Stimulated activated CD4-positive, alpha-beta T cell treated with anti-CD3 and anti-CD28 coated beads, Interleukin-12 subunit alpha, Interleukin-12 subunit beta, amount 100 ng/mL, for 48 hours (primary cell): ENCODE measurements around the gene PXDC1.

ENCODE experiments used
- DNase-seq, 3 donors: peaks; one replicate each; pipeline ENCODE4 v3.0.0-alpha.2; 2020; ENCODE audit warnings: low read depth in 2 of 3, low spot score in 1 of 3

Gene PXDC1

DNA sequence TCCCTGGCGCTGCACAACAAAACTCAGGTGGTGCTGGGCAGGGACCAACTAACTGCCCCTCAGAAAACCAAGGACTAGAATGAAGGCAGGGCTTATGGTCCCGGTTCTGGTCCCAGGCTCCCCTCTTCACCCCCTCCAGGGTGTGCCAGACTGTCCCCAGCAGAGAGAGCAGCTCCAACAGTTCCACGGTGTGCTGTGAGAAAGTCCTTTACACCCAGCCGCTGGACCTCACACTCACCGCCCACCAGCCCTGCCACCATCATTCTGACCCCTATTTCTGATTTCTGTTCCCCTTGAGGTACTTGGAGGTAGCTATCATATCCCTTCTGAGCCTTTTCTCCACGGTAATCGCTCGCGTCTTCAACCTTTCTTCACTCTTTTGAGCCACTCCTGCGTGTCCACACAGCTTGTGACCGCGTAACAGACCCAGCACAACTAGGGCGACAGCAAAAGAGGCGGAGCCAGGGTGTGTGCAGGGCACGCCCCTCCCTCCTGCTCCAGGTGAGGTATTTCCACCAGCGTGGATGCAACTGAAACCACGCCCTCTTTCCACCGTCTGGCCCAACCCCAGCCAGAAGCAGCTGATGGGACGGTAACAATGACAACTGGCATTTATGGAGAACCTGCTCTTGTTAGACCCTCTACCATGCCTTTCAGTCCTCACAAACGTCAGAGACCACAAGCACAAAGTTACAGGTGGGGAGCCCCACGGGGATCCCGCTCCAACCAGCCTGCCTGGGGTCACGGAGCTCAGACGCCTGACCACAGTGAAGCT lies 2.3 kb downstream of the PXDC1 start:
- DNase-seq, result no peak

DNA sequence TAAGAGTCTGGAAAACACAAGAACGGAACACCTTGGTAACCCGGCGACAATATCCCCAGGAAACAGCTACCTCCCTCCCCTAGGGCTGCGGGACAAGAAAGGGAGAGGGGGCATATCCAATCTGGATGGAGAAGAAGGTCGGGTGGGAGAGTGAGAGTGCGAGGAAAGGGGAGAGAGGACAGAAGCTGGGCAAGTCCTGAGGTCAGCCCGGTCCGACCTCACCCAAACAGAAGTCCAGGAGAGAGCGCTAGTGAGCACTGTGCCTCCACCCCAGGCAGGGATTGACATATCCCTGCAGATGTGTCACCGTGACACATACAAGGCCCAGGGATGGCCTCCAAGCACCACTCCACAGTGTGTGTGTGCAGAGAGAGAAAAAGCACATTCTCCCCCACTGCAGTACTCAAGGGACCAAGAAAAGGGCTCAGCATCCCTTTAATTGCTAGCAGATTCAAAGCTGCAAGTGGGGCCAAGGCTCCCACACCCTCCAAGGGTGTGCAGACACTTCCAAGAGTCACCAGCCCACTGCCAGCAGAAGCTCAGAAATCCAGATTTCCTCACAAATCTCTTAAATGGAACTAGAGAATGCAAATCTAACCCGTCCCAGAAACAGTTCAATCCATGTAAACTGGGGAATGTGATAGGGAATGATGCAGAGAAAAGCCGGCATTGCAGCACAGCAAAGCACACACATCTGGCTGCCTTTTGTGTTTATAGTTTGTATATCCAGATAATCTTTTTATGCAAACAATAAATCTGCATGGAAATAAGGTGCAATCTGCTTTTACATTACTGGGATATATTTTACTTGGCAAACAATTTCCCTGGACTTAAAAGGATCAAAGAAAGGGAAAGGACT lies 3.1 kb downstream of the PXDC1 start:
- DNase-seq, result peak in 2 of 3 donors; percentile 42 to 43

DNA sequence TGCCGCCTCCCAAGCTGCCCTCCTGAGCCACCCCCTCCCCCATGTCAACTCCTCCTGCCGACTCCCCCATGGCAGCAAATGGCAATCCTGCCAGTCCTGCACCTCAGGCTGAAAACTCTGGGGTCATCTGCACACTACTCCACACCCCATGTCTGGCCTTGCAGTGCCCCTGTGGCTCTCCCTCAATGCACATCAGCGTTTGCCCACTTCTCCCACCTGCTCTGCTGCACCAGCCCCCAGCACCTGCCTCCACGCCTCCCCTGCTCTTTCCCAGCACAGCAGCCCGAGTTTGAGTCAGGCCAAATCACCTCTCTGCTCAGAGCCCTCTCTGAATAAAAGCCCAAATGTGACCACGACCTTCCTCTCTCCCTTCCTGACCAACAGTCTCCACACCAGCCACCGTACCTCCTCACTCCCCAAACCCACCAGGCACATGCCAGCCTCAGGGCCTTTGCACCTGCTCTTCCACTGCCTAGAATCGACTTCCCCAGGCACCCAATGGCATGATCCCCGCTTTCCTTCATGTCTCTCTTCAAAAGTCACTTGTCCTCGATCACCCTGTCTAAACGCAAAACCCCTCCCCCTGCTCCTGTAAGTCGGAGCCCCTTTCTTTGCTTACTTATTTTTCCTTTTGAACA lies 4.3 kb downstream of the PXDC1 start:
- DNase-seq, result no peak

DNA sequence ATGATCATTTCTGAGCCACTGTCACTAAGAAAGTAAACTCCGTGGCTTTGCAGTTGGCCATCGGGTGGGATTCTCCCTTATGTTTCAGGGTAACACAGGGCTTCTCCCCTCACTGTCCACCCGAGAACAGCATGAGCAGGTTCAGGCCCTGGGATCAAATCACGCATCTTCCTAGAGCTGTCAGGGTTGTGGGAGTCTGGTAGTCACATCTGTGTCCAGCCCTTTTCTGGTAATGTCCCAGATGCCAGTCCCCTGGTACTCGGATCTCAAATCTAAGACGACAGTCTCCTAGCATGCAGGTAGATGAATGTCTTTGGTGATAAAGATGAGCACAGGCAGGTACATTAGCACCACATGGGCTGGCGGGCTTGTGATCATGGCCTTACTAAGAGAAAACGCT lies 4.8 kb downstream of the PXDC1 start:
- no peak for DNase-seq

DNA sequence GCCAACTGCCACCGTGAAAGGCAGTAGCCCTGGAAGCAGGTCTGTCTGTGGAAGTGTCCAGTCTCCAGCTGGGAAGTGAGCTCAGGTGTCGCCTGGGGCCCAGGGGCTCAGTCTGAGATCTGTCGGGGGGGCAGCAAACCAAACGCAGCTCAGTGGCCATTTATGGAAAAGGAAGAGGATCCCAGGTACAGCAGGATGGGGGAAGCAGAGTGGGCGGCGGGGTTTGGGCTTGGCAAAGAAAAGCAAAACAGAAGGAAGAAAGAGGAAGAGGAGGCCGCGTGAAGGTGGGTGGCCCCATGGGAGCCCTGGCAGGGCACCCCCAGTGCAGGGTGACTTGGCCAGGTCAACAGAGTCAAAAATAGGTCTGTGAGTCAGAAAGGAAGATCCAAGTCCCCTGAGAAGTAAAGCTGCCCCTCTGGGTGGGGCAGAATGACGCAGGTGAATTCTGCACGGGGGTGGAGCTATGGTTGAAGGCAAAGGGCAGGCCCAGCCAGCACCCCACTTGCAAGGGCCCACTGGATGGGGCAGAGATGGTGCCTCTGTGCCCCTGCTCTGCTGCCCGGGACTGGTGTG lies 5.3 kb downstream of the PXDC1 start:
- no peak for DNase-seq

DNA sequence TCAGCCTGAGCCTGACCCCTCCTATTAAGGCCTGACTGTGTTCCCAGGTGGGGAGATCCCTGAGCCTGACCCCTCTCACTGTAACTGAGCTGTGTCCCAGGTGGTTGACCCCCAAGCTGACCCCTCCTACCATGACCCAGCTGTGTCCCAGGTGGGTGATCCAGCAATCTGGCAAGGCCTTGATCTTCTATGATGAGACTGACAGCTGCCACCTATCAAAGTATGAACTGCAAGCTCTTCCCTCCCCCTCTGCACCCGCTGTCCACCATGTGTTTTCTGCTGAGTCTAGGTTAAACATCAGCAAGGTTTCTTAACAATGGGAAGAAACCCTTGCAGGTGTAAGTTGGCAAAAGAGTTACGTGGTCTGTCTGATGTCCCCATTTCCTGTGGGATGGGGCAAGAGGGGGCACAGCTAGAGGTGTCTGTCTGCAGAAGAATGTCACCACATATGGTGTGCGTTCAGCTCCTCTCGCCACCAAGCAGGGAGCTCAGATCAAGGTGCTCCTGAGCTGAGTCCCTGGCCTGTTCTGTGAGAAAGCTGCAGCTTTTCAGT lies 5.9 kb downstream of the PXDC1 start:
- DNase-seq, result no peak

DNA sequence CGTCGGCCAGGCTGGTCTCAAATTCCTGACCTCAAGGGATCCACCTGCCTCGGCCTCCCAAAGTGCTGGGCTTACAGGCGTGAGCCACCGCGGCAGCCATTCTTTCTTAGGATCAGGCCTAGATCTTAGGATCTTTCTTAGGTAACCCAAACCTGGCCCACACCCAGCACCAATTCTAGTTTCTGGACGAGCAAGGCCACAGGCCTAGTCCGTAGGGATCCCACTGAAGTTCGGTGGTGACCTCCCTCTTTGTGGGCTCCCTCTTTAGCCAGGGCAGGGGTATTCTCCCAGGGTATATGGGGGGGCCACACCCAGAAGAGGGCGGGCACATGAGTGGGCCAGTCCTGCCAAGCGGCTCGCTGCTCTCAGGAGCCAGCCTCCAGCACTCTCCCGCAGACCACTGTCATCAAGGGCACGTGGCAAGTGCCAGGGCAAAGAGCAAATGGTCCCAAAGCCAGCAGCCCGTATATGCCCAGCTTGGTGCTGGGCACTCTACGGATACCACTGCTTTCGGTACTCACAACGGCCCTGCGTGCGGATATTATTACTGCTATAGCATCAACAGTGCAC lies 6.5 kb downstream of the PXDC1 start:
- no peak for DNase-seq

DNA sequence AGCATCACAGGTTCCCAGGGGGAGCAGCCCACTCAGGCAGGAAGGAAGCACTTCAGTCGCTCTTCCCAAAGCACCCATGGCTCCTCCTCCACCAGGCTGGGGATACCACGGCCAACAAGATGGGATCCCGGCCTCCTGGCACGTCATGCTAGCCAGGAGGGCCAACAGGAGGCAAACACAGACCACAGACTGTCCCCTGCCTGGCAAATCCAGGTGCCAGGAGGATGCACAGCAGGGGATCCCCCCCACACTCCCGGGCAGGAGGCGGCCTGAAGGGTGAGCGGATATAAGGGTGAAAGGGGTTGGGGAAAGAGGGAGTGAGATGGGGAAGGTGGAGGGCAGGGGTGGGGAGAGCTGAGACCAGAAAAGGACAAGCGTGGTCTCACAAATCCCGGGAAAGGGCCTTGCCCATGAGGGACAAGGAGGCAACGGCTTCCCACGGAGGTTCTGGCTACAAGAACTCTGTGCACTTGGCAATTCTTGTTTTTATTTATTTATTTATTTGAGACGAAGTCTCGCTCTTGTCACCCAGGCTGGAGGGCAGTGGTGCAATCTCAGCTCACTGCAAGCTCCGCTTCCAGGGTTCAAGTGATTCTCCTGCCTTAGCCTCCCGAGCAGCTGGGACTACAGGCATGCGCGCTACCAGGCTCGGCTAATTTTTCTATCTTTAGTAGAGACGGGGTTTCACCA lies 7.2 kb downstream of the PXDC1 start:
- no peak for DNase-seq

DNA sequence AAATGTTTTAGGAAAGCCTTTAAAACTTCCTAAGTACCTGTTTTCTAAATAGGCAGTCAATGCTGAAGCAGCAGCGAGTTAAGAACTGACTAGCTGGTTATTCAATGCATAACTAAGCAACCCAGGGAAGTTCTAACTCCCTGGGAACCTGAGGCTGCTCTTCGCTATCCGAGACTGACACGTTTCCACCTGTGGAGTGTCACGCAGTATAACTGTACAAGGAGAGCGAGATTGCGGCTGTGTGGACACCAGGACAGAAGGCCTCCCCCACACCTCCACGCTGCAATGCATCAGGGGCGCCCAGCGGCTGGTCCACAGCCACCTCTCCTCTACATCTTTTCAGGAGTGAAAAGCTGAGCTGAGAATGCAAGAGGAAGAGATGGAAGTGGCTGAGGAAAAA lies 8.0 kb downstream of the PXDC1 start:
- no peak for DNase-seq

DNA sequence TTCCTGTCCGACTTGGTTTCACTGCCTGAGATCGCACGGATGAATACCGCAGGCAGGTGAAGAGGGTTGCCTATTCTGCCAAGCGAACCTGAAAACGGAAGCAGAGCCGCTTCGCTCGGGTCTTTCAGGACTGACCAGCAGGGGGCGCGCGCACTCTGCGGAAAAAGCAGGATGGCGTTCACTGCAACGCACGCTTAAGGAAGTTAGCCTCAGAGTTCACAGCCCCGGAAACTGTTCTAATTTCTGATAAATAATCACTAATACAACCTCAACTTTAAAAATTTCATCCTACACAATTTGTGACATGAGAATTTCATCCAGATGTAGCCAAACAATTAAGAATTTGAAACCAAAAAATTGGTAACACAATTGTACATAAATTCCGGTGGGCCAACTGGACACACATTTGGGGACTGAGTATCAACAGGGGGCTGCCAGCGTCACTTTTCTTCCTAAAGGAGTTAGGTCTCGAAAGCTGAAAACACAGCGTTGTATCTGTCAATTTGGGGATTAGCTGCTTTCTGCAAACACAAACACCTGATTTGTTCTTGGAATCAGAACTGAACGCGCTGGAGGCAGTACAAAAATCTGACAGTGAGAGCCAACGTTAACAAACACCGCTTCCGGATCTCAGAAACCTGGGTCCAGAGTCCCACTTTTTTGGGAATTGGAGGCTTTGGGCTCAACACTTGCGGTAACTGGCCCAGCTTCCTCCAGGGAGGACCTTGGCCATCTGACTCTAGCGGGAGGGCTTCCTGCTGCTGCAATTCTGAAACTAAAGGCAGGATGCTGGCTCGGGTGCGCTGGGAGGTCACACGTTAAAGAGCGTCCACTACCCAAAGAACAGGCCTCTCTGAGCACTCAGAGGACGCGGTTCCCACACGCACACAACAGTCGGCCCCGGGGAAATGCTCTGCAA lies 8.8 kb downstream of the PXDC1 start:
- DNase-seq, result peak; percentile 72 to 94 (median 84)

DNA sequence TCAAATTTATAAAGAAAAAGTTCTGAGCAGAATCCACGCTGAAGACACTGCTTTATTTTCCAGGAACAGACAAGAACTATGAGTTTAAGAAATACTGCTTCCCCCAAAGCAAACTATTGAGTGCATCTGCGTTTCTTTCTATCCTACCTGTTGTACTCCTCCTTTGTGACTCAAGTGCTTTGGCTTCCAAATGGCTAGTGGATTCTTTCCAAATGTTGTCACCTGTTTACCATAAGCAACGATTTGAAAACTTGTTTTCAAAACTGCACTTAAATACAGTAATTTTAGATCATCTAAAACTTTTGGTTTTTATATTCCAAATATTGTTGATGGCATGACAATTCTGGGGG lies 9.5 kb downstream of the PXDC1 start:
- DNase-seq, result no peak

DNA sequence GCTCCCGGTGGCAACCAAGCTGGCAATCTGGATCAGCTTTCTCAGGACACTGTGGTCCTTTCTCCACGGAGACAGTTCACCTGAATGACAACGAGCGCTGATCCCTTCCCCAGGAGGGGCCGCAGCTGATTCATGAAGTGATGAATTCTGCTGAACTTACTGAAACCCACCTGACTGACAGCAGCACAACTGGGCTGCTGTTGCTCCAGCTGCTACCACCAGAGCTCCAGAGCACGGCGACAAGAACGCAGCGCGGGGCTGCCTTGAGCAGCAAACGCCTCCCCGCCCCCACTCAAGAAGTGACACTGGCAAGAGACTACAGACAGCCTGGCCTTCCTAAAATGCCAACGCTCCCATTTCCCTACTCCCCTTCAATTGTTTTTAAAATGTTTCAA lies 10.0 kb downstream of the PXDC1 start:
- DNase-seq, result no peak

DNA sequence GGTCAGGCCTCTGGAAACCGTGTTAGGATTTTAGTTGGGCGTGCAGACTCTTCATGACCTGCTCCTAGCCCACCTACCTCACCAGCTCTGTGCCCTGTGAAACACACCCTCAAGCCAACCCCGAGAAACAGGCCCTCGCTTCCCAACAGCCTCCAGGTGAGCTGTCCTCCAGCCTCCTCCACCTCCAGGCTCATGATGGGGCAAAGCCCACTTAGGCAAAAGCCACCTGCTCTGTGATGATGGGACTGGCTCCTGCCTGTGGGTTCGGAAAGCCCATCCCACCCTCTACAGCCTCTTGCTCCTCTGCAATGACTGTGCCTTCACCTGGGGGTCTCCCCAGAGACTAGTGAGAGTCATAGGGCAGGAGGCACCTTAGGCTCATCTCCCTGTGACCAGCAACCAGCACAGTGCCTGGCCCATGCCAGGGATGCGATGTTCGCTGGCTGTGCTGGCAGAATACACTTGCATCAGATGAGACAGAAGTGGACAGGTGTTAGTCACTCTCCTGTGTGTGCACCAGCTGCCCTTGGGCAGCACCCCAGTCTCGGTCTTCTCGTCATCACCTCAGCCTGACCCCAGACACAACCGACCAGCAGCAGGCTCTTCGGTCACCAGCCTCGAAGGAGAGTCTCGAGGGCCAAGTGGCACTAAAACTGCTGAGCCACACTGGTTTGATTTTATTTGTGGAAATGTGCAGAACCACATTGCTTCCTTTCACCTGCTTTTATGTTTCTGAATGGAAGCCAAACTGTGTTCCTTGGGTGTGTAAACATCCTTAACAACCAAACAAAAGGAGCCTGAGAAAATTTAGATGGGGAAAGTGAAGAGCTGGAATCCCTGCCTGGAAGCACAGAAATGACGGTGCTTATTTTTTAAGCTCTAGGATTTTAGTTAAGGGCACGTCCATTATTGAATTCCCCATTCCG lies 10.7 kb downstream of the PXDC1 start:
- no peak for DNase-seq

DNA sequence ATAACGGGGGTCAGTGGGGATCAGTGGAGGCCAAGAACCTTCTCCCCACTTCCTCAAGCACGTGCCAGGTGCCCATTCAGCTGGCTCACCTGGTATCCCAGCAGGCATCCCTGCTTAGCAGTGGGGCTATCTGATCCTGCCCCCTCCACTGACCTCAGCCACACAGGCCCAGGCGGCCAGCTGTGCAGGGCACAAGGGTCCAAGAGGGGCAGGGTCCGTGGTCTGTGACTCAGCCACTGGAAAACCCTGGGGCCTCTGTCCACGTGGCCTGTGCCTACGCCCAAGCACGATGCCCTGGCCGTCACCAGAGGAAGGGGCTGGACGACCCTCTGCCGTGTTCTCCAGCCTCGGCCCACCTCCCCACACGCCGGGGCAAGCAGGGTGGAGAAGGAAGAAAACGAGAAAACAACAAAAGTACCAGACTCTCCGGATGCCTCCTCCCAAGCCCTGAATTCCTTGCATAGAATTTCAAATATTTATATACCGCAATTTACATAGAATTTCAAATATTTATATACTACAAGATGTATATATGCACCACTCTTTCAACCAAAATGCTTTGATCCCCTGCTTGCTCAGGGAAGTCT lies 12.1 kb downstream of the PXDC1 start:
- no peak for DNase-seq

DNA sequence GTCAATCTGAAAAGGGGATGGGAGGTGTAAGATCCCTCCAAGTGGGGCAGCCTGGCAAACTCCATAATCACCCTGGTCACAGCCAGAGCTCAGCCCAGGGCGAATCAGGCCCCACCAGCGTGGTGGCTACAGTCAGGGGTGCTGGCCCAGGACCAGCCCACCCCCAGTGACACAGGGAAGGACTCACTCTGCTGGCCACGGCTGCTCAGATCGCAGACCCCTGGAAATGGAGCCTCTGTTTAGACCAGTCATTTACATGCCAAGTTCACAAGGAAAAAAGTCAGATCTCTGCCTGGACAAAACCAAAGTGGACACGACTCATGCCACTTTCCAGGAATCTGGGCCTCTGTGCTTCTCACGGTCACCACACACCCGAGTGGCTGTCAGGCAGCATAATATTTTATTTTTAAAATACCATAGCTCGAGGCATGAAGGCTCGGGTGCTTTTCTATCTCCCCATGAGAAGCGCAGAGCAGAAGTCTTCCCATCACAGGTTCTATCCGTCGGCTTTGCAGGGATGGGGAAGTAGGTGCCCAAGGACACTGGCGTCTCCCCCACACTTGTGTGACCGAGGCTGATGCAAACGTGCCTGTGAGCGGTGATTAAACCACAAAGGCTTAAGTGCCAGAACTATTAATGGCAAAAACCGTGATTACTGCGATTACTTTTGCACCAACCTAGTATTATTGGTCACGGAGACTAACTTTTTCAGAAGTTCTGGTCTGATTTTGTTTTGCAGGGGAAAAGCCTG lies 13.0 kb downstream of the PXDC1 start:
- DNase-seq, result no peak

DNA sequence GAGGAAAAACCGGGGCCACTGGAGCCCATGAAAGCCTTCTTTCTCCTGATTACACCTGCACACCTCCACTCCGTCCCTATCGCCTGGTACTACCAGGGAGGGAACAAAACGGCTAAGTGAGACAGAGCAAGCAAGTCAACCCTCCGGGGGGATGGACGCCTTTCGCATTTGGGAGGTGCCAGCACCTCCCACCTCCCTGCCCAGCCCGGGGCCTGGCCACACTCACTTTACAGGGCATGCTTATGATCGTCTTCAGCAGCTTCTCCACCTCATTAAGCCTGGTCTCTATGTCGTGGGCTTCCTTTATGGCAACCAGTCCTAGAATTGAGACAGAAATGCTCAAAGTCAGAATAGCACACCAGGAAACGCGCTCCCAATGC lies 13.7 kb downstream of the PXDC1 start:
- DNase-seq, result no peak

DNA sequence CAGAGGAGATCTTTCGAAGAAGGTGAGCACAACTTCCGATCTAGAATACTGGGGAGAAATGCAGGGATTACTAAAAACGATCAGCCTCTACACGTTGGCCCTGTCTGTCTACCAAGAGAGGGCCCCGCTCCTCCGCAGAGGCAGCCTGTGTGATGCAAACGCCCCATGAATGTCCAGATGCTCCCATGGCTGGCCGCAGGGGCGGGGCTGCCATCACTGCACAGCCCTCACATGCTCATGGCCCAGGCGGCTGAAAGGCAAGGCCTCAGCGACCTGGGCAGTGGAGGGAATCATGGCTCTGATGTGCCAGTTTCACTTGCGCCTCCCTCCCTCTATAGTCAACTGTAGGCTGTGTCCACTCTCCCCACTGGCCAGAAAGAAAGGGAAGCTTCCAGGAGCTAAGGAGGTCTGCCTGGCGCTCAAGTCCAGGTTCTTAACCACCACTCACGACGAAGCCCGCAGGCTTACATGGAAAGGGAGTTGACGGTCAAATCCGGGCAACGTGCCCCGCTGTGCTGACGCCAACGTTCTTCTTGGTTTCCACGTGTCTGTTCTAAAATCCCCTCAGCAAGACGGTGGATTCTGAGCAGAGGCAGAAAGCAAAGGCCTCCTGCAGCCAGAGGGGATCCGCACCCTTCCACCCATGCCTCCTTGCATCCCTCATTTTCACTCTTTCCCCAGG lies 14.2 kb downstream of the PXDC1 start:
- no peak for DNase-seq
